Spleen (tissue), 11 donors: ENCODE measurements around the gene DLG2. TPM values are rescaled to one million over a fixed set of nuclear protein-coding genes. Genes with fewer than 3 reads are reported as not detected.

ENCODE experiments used
- DNase-seq: peaks from one replicate; pipeline ENCODE4 v3.0.0-alpha.2; 2020
- H3K27ac ChIP-seq, 8 donors: fragments of 200-600 bp; sonication (generic) in 7 of 8; 1 replicate in 4 of 8; 2 replicates in 4 of 8; pipeline versions ENCODE4 v1.5.0 to v1.8.0; 2016 to 2021; ENCODE audit warnings: inconsistent platforms in 4 of 8, mild to moderate bottlenecking in 4 of 8, moderate library complexity in 1 of 8
- H3K27me3 ChIP-seq, 7 donors: fragments of 200-600 bp; sonication (generic) in 6 of 7; replicated peaks in 1 of 7; 1 replicate in 4 of 7; 2 replicates in 3 of 7; pipeline versions ENCODE4 v1.5.0 to v1.8.0; 2016 to 2021; ENCODE audit warnings: inconsistent platforms in 3 of 7, mild to moderate bottlenecking in 1 of 7
- H3K36me3 ChIP-seq, 6 donors: fragments of 200-600 bp; sonication (generic) in 5 of 6; 1 replicate in 4 of 6; 2 replicates in 2 of 6; pipeline versions ENCODE4 v1.5.0 to v1.8.0; 2016 to 2021; ENCODE audit warnings: inconsistent platforms in 2 of 6
- H3K4me1 ChIP-seq, 6 donors: fragments of 200-600 bp; sonication (generic) in 5 of 6; 1 replicate in 3 of 6; 2 replicates in 3 of 6; pipeline versions ENCODE4 v1.5.0 to v1.8.0; 2016 to 2021; ENCODE audit warnings: inconsistent platforms in 3 of 6
- H3K4me3 ChIP-seq, 8 donors: fragments of 200-600 bp; sonication (generic) in 7 of 8; 1 replicate in 4 of 8; 2 replicates in 4 of 8; pipeline versions ENCODE4 v1.5.0 to v1.8.0; 2016 to 2021; ENCODE audit warnings: inconsistent platforms in 4 of 8, mild to moderate bottlenecking in 4 of 8, moderate library complexity in 2 of 8
- H3K9me3 ChIP-seq, 8 donors: fragments of 200-600 bp; sonication (generic) in 7 of 8; 1 replicate in 4 of 8; 2 replicates in 4 of 8; pipeline versions ENCODE4 v1.5.0 to v1.8.0; 2016 to 2021; ENCODE audit warnings: inconsistent platforms in 4 of 8
- POLR2A ChIP-seq, 3 donors: fragments of 450-650 bp; IDR thresholded peaks; one replicate each; pipeline ENCODE4 v1.5.1; 2017; ENCODE audit warnings: antibody characterized with exemption in 3 of 3, mild to moderate bottlenecking in 1 of 3
- POLR2AphosphoS5 ChIP-seq, 3 donors: sonication (generic); formaldehyde crosslinking; IDR thresholded peaks; one replicate each; pipeline ENCODE4 v1.5.1; 2017; ENCODE audit warnings: antibody characterized with exemption in 3 of 3
- WGBS, 5 donors: extraction: QIAGEN DNeasy Blood & Tissue Kit in 3 of 5; methylation state at CpG; one replicate each; pipeline versions ENCODE4 v1.1.5 to v1.1.7; 2013 to 2018; 5-methylcytosine and 5-hydroxymethylcytosine counted together
- intact Hi-C: fragments of 100-400 bp; cut with DNase I; formaldehyde crosslinking; loops from one replicate; pipeline ENCODE4 v1.15.0; 2023; ENCODE audit warnings: low total_unique reads
- polyA plus RNA-seq, 3 donors: library from polyadenylated mRNA; stranded (reverse); fragments of 200-250 nt; gene quantifications; one replicate each; pipeline ENCODE4 v1.2.1, GENCODE V29; 2013
- total RNA-seq, 7 donors: library from RNA; depleted of rRNA in 3 of 7; stranded (reverse); fragments of >200 nt in 3 of 7; fragmentation: NEBNext Ultra II Directional in 4 of 7; extraction: Animal tissue kit (Norgen Biotek cat#: 25700) in 4 of 7; gene quantifications; one replicate each; pipeline versions ENCODE4 v1.1.0 to v1.2.1, GENCODE V29; 2016 to 2021
- TF ChIP-seq, protein P1 (sequence below), 11 experiments: fragments of 200-600 bp in 7 of 11; fragments of 450-650 bp in 4 of 11; sonication (generic) in 4 of 11; IDR thresholded peaks in 8 of 11; conservative IDR thresholded peaks in 3 of 11; 1 replicate in 7 of 11; 2 replicates in 4 of 11; pipeline versions ENCODE4 v1.4.0 to v1.8.0; 2016 to 2021; ENCODE audit warnings: antibody characterized with exemption in 11 of 11, inconsistent platforms in 4 of 11, mild to moderate bottlenecking in 1 of 11
- donor health status: healthy with polysubstance abuse.
- donor health status: DM: no; HTN: no; CAD: no; lungs with moderate emphysema.
- donor health status: DM: no; HTN: no; CAD: no.
- donor health status: Bipolar disorder and iron deficiency.
- donor health status: healthy.
- donor health status: DM: no; HTN: no; CAD: no.
- donor health status: DM: yes; HTN: yes; CAD: no.

The DLG2 gene
- total and polyA plus RNA-seq, 10 donors, result 0.43 to 12.7 (median 7.9) TPM

DNA sequence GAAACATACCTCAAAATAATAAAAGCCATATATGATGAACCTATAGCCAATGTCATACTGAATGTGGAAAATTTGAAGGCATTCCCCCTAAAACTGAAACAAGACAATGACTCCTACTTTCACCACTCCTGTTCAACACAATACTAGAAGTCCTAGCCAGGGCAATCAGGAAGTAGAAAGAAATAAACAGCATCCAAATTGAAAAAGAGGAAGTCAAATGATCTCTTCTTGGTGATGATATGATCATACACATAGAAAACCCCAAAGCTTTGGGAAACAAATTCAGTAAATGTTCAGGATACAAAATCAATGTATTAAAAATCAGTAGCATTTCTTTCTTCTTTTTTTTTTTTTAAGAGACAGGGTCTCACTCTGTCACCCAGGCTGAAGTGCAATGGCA, 109.9 kb downstream of the DLG2 start:
- Histone ChIP-seq H3K27me3 (no peaks in the 10 kb centered on the region), H3K4me1 (no peaks in the 10 kb centered on the region), H3K27ac (no peak overlapping the region), H3K9me3 (peaks cover 4 to 43% (median 26%) of the 10 kb centered on the region in 8 donors), H3K4me3 (no peak overlapping the region), H3K36me3 (no peaks in the 10 kb centered on the region)
- intact Hi-C loops, result no loop called here
- DNase-seq, result no peak
- no peak for TF ChIP-seq POLR2A (IDR thresholded peaks at IDR 0.05)
- TF ChIP-seq POLR2AphosphoS5 (IDR thresholded peaks at IDR 0.05), result no peak
- TF ChIP-seq, protein P1, sequence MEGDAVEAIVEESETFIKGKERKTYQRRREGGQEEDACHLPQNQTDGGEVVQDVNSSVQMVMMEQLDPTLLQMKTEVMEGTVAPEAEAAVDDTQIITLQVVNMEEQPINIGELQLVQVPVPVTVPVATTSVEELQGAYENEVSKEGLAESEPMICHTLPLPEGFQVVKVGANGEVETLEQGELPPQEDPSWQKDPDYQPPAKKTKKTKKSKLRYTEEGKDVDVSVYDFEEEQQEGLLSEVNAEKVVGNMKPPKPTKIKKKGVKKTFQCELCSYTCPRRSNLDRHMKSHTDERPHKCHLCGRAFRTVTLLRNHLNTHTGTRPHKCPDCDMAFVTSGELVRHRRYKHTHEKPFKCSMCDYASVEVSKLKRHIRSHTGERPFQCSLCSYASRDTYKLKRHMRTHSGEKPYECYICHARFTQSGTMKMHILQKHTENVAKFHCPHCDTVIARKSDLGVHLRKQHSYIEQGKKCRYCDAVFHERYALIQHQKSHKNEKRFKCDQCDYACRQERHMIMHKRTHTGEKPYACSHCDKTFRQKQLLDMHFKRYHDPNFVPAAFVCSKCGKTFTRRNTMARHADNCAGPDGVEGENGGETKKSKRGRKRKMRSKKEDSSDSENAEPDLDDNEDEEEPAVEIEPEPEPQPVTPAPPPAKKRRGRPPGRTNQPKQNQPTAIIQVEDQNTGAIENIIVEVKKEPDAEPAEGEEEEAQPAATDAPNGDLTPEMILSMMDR (IDR thresholded peaks at IDR 0.05 in 8 of 11, conservative IDR thresholded peaks at IDR 0.05 in 3 of 11), result no peak

DNA sequence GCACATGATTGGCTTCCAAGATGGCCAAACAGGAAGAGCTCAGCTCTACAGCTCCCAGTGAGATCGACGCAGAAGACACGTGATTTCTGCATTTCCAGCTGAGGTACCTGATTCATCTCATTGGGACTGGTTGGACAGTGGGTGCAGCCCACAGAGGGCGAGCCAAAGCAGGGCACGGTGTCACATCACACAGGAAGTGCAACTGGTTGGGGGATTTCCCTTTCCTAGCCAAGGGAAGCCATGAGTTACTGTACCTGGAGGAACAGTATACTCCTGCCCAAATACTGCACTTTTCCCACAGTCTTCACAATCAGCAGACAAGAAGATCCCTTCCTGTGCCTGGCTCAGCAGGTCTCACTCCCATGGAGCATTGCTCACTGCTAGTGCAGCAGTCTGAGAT, 131.2 kb downstream of the DLG2 start:
- H3K27me3 ChIP-seq, result no peaks in the 10 kb centered on the region
- no peak for DNase-seq
- H3K36me3 ChIP-seq, result no peaks in the 10 kb centered on the region
- intact Hi-C loops, result no loop called here
- H3K9me3 ChIP-seq, result peaks cover 0 to 43% (median 15%) of the 10 kb centered on the region in 8 donors
- 81 to 86% (median 83%) methylated on average over 5 of the region's 5 CpGs for WGBS, 5 donors
- no peak overlapping the region for H3K4me3 ChIP-seq
- TF ChIP-seq POLR2A (IDR thresholded peaks at IDR 0.05), result no peak
- no peak for TF ChIP-seq POLR2AphosphoS5 (IDR thresholded peaks at IDR 0.05)
- TF ChIP-seq, protein P1 (IDR thresholded peaks at IDR 0.05 in 8 of 11, conservative IDR thresholded peaks at IDR 0.05 in 3 of 11), result no peak
- no peaks in the 10 kb centered on the region for H3K4me1 ChIP-seq
- no peak overlapping the region for H3K27ac ChIP-seq

DNA sequence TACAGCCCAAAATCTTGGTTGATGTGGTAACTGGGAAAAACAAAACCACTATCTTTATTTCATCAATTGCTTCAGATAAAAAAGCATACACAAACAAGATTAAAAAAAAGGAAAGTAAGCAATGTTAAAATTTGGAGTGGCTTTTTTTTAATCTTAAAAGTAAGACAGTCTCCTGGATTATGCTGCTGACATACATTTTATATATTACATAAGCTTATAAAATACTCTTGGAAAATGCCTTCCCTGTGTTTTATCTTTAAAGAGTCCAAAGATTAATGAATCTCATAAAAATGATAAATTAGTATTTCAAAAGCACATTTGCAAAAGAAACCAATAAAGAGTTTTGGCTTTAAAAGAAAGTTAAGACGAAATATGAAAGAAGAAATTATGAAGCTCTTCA, 132.7 kb downstream of the DLG2 start:
- Histone ChIP-seq H3K27me3 (no peaks in the 10 kb centered on the region), H3K4me3 (no peak overlapping the region), H3K36me3 (no peaks in the 10 kb centered on the region), H3K4me1 (no peaks in the 10 kb centered on the region), H3K9me3 (peaks cover 0 to 43% (median 14%) of the 10 kb centered on the region in 8 donors), H3K27ac (no peak overlapping the region)
- DNase-seq, result no peak
- TF ChIP-seq, protein P1 (IDR thresholded peaks at IDR 0.05 in 8 of 11, conservative IDR thresholded peaks at IDR 0.05 in 3 of 11), result no peak
- TF ChIP-seq POLR2A (IDR thresholded peaks at IDR 0.05) (no peak), POLR2AphosphoS5 (IDR thresholded peaks at IDR 0.05) (no peak)
- intact Hi-C loops, result no loop called here
- WGBS, 5 donors, result 0 to 60% (median 0%) methylated on average over 1 of the region's 1 CpG

DNA sequence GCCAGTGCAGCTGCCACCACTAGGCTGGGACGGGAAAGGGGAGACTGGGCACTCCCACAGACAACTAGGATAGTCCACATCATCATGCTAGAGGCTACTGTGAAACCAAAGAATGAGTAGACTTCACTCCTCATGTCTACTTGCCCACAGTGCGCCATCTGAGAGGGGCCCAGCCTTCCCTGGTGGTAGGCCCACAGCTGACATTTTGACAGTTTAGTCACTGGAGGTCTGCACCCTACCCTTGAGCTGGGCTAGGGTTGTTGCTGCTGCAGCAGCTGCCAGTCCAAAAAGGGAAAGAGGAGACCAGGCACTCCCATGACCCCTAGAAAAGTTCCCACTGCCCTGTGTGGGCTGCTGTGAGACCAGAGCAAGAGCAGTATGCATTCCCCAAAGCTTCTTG, 141.2 kb downstream of the DLG2 start:
- H3K4me1 ChIP-seq, result no peaks in the 10 kb centered on the region
- intact Hi-C loops, result no loop called here
- no peaks in the 10 kb centered on the region for H3K36me3 ChIP-seq
- TF ChIP-seq, protein P1 (IDR thresholded peaks at IDR 0.05 in 8 of 11, conservative IDR thresholded peaks at IDR 0.05 in 3 of 11), result no peak
- 73 to 92% (median 83%) methylated on average over 2 of the region's 2 CpGs for whole genome bisulfite sequencing, 5 donors
- H3K4me3 ChIP-seq, result no peak overlapping the region
- H3K9me3 ChIP-seq, result peaks cover 0 to 72% (median 53%) of the 10 kb centered on the region in 8 donors
- no peak overlapping the region for H3K27ac ChIP-seq
- H3K27me3 ChIP-seq, result no peaks in the 10 kb centered on the region
- no peak for DNase-seq
